GM12878 (cell line): ENCODE data around the gene AGBL5. TPM values are rescaled to one million over a fixed set of nuclear protein-coding genes. Genes with fewer than 3 reads are reported as not detected.

Source experiments
- ATAC-seq: fragments of 200-7000 bp; cut with Tn5 transposase; 3 replicates; pipeline ENCODE4 v1.9.1; 2020; ENCODE audit warnings: mild to moderate bottlenecking, moderate library complexity
- BruUV-seq: library from RNA; stranded (reverse); fragments of 400-500 nt; replicated peaks from 2 replicates; lab custom pipeline; 2021; lab: Mats Ljungman, UMichigan
- CTCF ChIA-PET: fragments of 300-600 bp; sonication (Branson Sonifier 250); formaldehyde crosslinking; extraction: SDS; loops from one replicate; lab custom pipeline; 2021; ENCODE audit warnings: inconsistent platforms; lab: Yijun Ruan, JAX
- POLR2A ChIA-PET: fragments of 350-600 bp; formaldehyde crosslinking; extraction: SDS; loops from one replicate; lab custom pipeline; 2021; ENCODE audit warnings: inconsistent platforms; lab: Charles Lee
- RAD21 ChIA-PET: fragments of 300-600 bp; sonication (Branson Sonifier 250); formaldehyde crosslinking; loops from one replicate; lab custom pipeline; 2023; ENCODE audit warnings: antibody characterized with exemption; ENCODE audit not compliant: unreplicated experiment; lab: Charles Lee
- SMC1A ChIA-PET: fragments of 300-600 bp; sonication (Branson Sonifier 250); formaldehyde crosslinking; loops from one replicate; lab custom pipeline; 2023; ENCODE audit not compliant: unreplicated experiment, uncharacterized antibody; lab: Charles Lee
- DNase-seq: peaks from one replicate; pipeline ENCODE4 v3.0.0-alpha.2; 2011; ENCODE audit warnings: low read depth, low spot score
- FAIRE-seq: peaks from 3 replicates; lab custom pipeline; 2011; peaks lifted over from hg19 to GRCh38; lab: Jason Lieb, UNC
- H2AFZ ChIP-seq: 2 replicates; pipeline ENCODE4 v1.6.0; 2011; ENCODE audit warnings: low read depth, low read length, control low read depth; ENCODE audit not compliant: control insufficient read depth
- H3K27ac ChIP-seq: 2 replicates; pipeline ENCODE4 v1.5.1; 2011; ENCODE audit warnings: control low read depth; ENCODE audit not compliant: control insufficient read depth, insufficient read depth
- H3K27me3 ChIP-seq, 2 experiments: replicated peaks in 1 of 2; 2 replicates each; pipeline versions ENCODE4 v1.6.0 to v1.6.1; 2011; ENCODE audit warnings: low read length in 1 of 2; ENCODE audit not compliant: control insufficient read depth in 2 of 2, insufficient read depth in 2 of 2
- H3K36me3 ChIP-seq, 2 experiments: 2 replicates each; pipeline ENCODE4 v1.5.1; 2011; ENCODE audit warnings: low read length in 1 of 2; ENCODE audit not compliant: control insufficient read depth in 2 of 2, insufficient read depth in 2 of 2
- H3K4me1 ChIP-seq: 2 replicates; pipeline ENCODE4 v1.6.1; 2011; ENCODE audit warnings: mild to moderate bottlenecking, low read length, moderate library complexity, mixed read lengths; ENCODE audit not compliant: control insufficient read depth, insufficient read depth
- H3K4me2 ChIP-seq: 2 replicates; pipeline ENCODE4 v1.6.0; 2011; ENCODE audit warnings: control low read depth; ENCODE audit not compliant: control insufficient read depth, insufficient read depth
- H3K4me3 ChIP-seq: fragments of 200-600 bp; sonication (generic); 2 replicates; pipeline ENCODE4 v1.5.1; 2016
- H3K79me2 ChIP-seq: 2 replicates; pipeline ENCODE4 v1.6.0; 2011; ENCODE audit warnings: low read length; ENCODE audit not compliant: control insufficient read depth, insufficient read depth
- H3K9ac ChIP-seq: 2 replicates; pipeline ENCODE4 v1.8.0; 2011; ENCODE audit warnings: low read length, control low read depth, mixed read lengths; ENCODE audit not compliant: control insufficient read depth, insufficient read depth
- H3K9me3 ChIP-seq: replicated peaks from 3 replicates; pipeline ENCODE4 v1.5.1; 2011; ENCODE audit warnings: mild to moderate bottlenecking, low read length; ENCODE audit not compliant: control insufficient read depth, insufficient read depth
- H4K20me1 ChIP-seq: 2 replicates; pipeline ENCODE4 v1.6.0; 2011; ENCODE audit not compliant: control insufficient read depth, insufficient read depth
- BACH1 ChIP-seq: fragments of 450-650 bp; IDR thresholded peaks from 2 replicates; pipeline ENCODE4 v1.6.1; 2017; ENCODE audit warnings: mild to moderate bottlenecking, borderline replicate concordance
- CBX5 ChIP-seq: sonication (generic); IDR thresholded peaks from 2 replicates; pipeline ENCODE4 v1.6.1; 2016; ENCODE audit warnings: low read depth, moderate library complexity, mild to moderate bottlenecking, inconsistent platforms
- EED ChIP-seq: sonication (generic); IDR thresholded peaks from 2 replicates; pipeline ENCODE4 v1.6.1; 2016; ENCODE audit warnings: antibody characterized with exemption, low read depth
- ESRRA ChIP-seq: IDR thresholded peaks from 2 replicates; pipeline ENCODE4 v1.6.1; 2012; ENCODE audit warnings: mild to moderate bottlenecking, low read length, improper control_type of control experiment
- HSF1 ChIP-seq: fragments of 150-350 bp; IDR thresholded peaks from 2 replicates; pipeline ENCODE4 v1.6.1; 2014; ENCODE audit warnings: mild to moderate bottlenecking, low read depth, low read length
- MXI1 ChIP-seq: fragments of 150-350 bp; IDR thresholded peaks from 2 replicates; pipeline ENCODE4 v1.6.1; 2011; ENCODE audit warnings: low read depth, mild to moderate bottlenecking, inconsistent platforms, low read length, improper control_type of control experiment
- PAX5 ChIP-seq: IDR thresholded peaks from 2 replicates; pipeline ENCODE4 v1.6.1; 2011; ENCODE audit warnings: low read depth, low read length, borderline replicate concordance
- SMC3 ChIP-seq: IDR thresholded peaks from 2 replicates; pipeline ENCODE4 v1.6.1; 2011; ENCODE audit warnings: low read length, improper control_type of control experiment, borderline replicate concordance
- ZNF207 ChIP-seq: fragments of 450-650 bp; IDR thresholded peaks from 2 replicates; pipeline ENCODE4 v1.6.1; 2014; ENCODE audit warnings: antibody characterized with exemption, mild to moderate bottlenecking, borderline replicate concordance
- ZSCAN29 ChIP-seq: fragments of 450-650 bp; IDR thresholded peaks from 2 replicates; pipeline ENCODE4 v1.6.1; 2017; ENCODE audit warnings: mild to moderate bottlenecking, moderate library complexity
- WGBS: methylation state at CpG from one replicate; pipeline ENCODE4 v1.1.6; 2016; ENCODE audit warnings: low lambda C conversion rate; ENCODE audit not compliant: insufficient replicate concordance, insufficient coverage; ENCODE audit errors: missing lambda C conversion rate; 5-methylcytosine and 5-hydroxymethylcytosine counted together
- in situ Hi-C: fragments of 300-500 bp; cut with MboI; formaldehyde crosslinking; loops from 9 replicates; pipeline ENCODE4 v1.14.3; 2018; ENCODE audit warnings: mixed read lengths
- intact Hi-C: fragments of 100-400 bp; cut with micrococcal nuclease; formaldehyde crosslinking; loops from one replicate; pipeline ENCODE4 v1.14.2; 2022; ENCODE audit not compliant: unreplicated experiment
- polyA plus RNA-seq, 11 experiments: library from polyadenylated mRNA; depleted of rRNA in 4 of 11; unstranded in 6 of 11; stranded (reverse) in 5 of 11; fragments of >200 nt; fragmentation: Nextera tagmentation in 4 of 11; fragmentation: Illumina TruSeq in 1 of 11; extraction: Ambion mirVana in 4 of 11; extraction: Trizol in 1 of 11; gene quantifications; 1 replicate in 1 of 11; 2 replicates in 10 of 11; pipeline versions ENCODE4 v1.2.1 to v1.2.3, GENCODE V29; 2011 to 2016; ENCODE audit warnings: inconsistent platforms in 2 of 11, missing spikeins in 2 of 11, low read depth in 1 of 11
- total RNA-seq, 4 experiments: library from RNA; depleted of rRNA in 3 of 4; stranded (reverse); fragments of >200 nt in 3 of 4; fragmentation: Illumina TruSeq in 1 of 4; extraction: Trizol in 1 of 4; gene quantifications; 2 replicates each; pipeline versions ENCODE4 v1.2.1 to v1.2.3, GENCODE V29; 2013 to 2021
- TF ChIP-seq, protein P1 (sequence below), 3 experiments: IDR thresholded peaks in 2 of 3; conservative IDR thresholded peaks in 1 of 3; 2 replicates each; pipeline ENCODE4 v1.5.1; 2011; ENCODE audit warnings: low read depth in 3 of 3, low read length in 3 of 3, mild to moderate bottlenecking in 3 of 3, control low read depth in 2 of 3, moderate library complexity in 2 of 3, inconsistent platforms in 1 of 3, mixed read lengths in 1 of 3; ENCODE audit not compliant: control insufficient read depth in 2 of 3, insufficient read depth in 1 of 3; ENCODE audit errors: extremely low read depth in 1 of 3
- TF ChIP-seq, protein P2 (sequence below): IDR thresholded peaks from 2 replicates; pipeline ENCODE4 v1.6.1; 2011; ENCODE audit warnings: borderline replicate concordance, low read depth, mild to moderate bottlenecking, moderate library complexity, low read length; ENCODE audit not compliant: insufficient read depth, poor library complexity, severe bottlenecking

Gene AGBL5
- total and polyA plus RNA-seq, 10 of the 15 experiments (the other 5 are each of a cell fraction or from before 2014, with no cell fraction given) = 1.9 to 28.5 (median 19.5) TPM

DNA sequence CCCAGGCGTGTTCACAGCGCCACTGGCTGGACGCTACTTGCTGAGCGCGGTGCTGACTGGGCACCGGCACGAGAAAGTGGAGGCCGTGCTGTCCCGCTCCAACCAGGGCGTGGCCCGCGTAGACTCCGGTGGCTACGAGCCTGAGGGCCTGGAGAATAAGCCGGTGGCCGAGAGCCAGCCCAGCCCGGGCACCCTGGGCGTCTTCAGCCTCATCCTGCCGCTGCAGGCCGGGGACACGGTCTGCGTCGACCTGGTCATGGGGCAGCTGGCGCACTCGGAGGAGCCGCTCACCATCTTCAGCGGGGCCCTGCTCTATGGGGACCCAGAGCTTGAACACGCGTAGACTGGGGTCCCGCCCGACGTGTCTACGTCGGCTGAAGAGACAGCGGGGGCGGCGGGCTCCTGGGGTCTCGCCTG lies 34.2 kb downstream of the AGBL5 start (continued):
- TF ChIP-seq, protein P1, sequence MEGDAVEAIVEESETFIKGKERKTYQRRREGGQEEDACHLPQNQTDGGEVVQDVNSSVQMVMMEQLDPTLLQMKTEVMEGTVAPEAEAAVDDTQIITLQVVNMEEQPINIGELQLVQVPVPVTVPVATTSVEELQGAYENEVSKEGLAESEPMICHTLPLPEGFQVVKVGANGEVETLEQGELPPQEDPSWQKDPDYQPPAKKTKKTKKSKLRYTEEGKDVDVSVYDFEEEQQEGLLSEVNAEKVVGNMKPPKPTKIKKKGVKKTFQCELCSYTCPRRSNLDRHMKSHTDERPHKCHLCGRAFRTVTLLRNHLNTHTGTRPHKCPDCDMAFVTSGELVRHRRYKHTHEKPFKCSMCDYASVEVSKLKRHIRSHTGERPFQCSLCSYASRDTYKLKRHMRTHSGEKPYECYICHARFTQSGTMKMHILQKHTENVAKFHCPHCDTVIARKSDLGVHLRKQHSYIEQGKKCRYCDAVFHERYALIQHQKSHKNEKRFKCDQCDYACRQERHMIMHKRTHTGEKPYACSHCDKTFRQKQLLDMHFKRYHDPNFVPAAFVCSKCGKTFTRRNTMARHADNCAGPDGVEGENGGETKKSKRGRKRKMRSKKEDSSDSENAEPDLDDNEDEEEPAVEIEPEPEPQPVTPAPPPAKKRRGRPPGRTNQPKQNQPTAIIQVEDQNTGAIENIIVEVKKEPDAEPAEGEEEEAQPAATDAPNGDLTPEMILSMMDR (IDR thresholded peaks at IDR 0.05 in 2 of 3, conservative IDR thresholded peaks at IDR 0.05 in 1 of 3; ENCODE audit: control insufficient read depth in 2 of 3, extremely low read depth in 1 of 3, insufficient read depth in 1 of 3, low read depth in 3 of 3, low read length in 3 of 3) = peak; percentile 39 to 73 (median 52); a peak in 4 of 6 replicates
- TF ChIP-seq MXI1 = peak; percentile 6; the same call in 1 of the 2 replicates
- 0 out of 2 replicates have a peak, but pooled peaks have one; percentile 21 for TF ChIP-seq SMC3
- peak; percentile 90 for TF ChIP-seq ZSCAN29
- TF ChIP-seq BACH1 = peak; percentile 14; the same call in 1 of the 2 replicates

DNA sequence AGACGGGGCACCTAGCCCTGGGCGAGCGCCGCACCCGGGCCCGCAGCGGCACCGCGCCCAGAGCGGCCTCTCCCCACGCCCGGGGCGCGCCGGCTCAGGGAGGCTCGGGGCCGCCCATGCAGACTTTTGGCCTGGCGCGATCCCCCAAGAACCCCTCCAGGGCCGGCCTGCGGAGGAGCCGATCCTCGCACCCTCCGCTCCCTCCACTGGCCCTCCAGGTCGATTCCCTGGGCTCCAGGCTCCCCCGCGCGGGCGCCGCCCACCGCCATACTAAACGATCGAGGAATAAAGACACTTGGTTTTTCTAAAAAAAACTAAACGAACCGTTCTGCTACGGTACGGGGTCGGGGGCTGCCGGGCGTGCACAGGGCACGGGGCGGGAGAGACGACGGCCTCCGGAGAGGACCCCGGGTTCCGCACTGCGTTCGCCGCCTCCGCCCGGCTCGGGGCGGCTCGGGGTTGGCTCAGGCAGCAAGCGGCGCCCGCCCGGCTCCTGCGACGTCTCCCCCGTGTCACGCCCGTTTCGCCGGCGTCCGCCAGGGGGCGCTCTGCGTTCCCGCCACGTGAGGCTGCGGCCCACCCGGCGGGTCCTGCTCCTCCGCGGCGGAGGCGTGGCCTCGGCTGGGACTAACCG lies 34.7 kb downstream of the AGBL5 start:
- FAIRE-seq (peak; percentile 95), DNase-seq (peak; percentile 73), ATAC-seq (peak; percentile 92)
- H3K9ac ChIP-seq = peak overlapping the region; percentile 77
- H2AFZ ChIP-seq = peak overlapping the region; percentile 88
- ChIA-PET RAD21 (interaction anchor here (0.5 to 2.5 kb wide), 13 partner anchors 12 to 194 kb away, joined by 3 to 14 read pairs (median 4); partner anchors contain the start of genes AGBL5, MAPRE3 and OST4), SMC1A (interaction anchor here (2.1 kb wide), 1 partner anchor 35 kb away, joined by 7 read pairs; the partner anchor contains the start of gene AGBL5), CTCF (interaction anchor here (0.5 to 8.6 kb wide), 16 partner anchors 11 to 195 kb away, joined by 3 to 85 read pairs (median 5); partner anchors contain the start of genes AGBL5, MAPRE3, OST4 and PRR30), POLR2A (interaction anchor here (1.1 to 3.4 kb wide), 3 partner anchors 15 to 124 kb away, joined by 3 to 12 read pairs (median 3); partner anchors contain the start of genes AGBL5 and OST4)
- no peaks in the 10 kb centered on the region for H3K27me3 ChIP-seq
- H3K27ac ChIP-seq = peak overlapping the region; percentile 67
- in situ Hi-C loops = loop anchor here (10.0 kb wide), 1 partner anchor 121 kb away; no protein-coding TSS in a partner anchor
- intact Hi-C loops = loop anchor here (1.0 kb wide), 2 partner anchors 36 to 125 kb away; no protein-coding TSS in a partner anchor
- H4K20me1 ChIP-seq = no peaks in the 10 kb centered on the region
- H3K4me3 ChIP-seq = peak overlapping the region; percentile 85
- peak overlapping the region; percentile 99 for H3K4me2 ChIP-seq
- H3K36me3 ChIP-seq = no peaks in the 10 kb centered on the region
- H3K9me3 ChIP-seq = no peaks in the 10 kb centered on the region
- no peaks in the 10 kb centered on the region for H3K79me2 ChIP-seq
- WGBS = under 1% methylated on average over 40 of the region's 81 CpGs
- BruUV-seq = TSS peak; percentile 84
- H3K4me1 ChIP-seq = peaks cover 19% of the 10 kb centered on the region
- TF ChIP-seq, protein P2, sequence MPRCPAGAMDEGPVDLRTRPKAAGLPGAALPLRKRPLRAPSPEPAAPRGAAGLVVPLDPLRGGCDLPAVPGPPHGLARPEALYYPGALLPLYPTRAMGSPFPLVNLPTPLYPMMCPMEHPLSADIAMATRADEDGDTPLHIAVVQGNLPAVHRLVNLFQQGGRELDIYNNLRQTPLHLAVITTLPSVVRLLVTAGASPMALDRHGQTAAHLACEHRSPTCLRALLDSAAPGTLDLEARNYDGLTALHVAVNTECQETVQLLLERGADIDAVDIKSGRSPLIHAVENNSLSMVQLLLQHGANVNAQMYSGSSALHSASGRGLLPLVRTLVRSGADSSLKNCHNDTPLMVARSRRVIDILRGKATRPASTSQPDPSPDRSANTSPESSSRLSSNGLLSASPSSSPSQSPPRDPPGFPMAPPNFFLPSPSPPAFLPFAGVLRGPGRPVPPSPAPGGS = no peak
- TF ChIP-seq CBX5 (peak; percentile 16; the same call in 1 of the 2 replicates), EED (no peak), ZNF207 (0 out of 2 replicates have a peak, but pooled peaks have one; percentile 53), HSF1 (no peak), PAX5 (peak; percentile 40; the same call in 1 of the 2 replicates), ESRRA (no peak)
